ENCODE results near the gene AK3.

- TF ChIP-seq EZH2 (IDR thresholded peaks at IDR 0.05; ENCODE audit: low read length, missing control alignments) (no peak), CTCF (conservative IDR thresholded peaks at IDR 0.05 in 1 of 2, IDR thresholded peaks at IDR 0.05 in 1 of 2; ENCODE audit: low read depth in 1 of 2, low read length in 2 of 2) (no peak)
Observed at GRCh38 chr9:4706021-4706420, 35.0 kb downstream of the AK3 start.
